H1 (cell line): ENCODE measurements around the gene PEPD.

Experiments used
- BRCA1 ChIP-seq: IDR thresholded peaks from 2 replicates; pipeline ENCODE4 v1.6.1; 2012; ENCODE audit warnings: low read depth, low read length, improper control_type of control experiment
- EP300 ChIP-seq, 2 experiments: IDR thresholded peaks; 1 replicate in 1 of 2; 2 replicates in 1 of 2; pipeline ENCODE4 v1.6.1; 2011 to 2012; ENCODE audit warnings: low read depth in 2 of 2, low read length in 2 of 2, mild to moderate bottlenecking in 2 of 2, borderline replicate concordance in 1 of 2, inconsistent platforms in 1 of 2, moderate library complexity in 1 of 2
- JUND ChIP-seq: IDR thresholded peaks from 2 replicates; pipeline ENCODE4 v1.6.1; 2011; ENCODE audit warnings: mild to moderate bottlenecking, improper control_type of control experiment, low read length
- POLR2A ChIP-seq, 2 experiments: IDR thresholded peaks; 1 replicate in 1 of 2; 2 replicates in 1 of 2; pipeline ENCODE4 v1.6.1; 2011; ENCODE audit warnings: low read depth in 2 of 2, low read length in 2 of 2, mild to moderate bottlenecking in 2 of 2; ENCODE audit errors: control extremely low read depth in 1 of 2
- RAD21 ChIP-seq, 2 experiments: IDR thresholded peaks in 1 of 2; conservative IDR thresholded peaks in 1 of 2; 2 replicates each; pipeline ENCODE4 v1.6.1; 2011; ENCODE audit warnings: low read depth in 2 of 2, low read length in 2 of 2, improper control_type of control experiment in 1 of 2, inconsistent platforms in 1 of 2, mild to moderate bottlenecking in 1 of 2, moderate library complexity in 1 of 2
- SIRT6 ChIP-seq: IDR thresholded peaks from one replicate; pipeline ENCODE4 v1.7.1; 2012; ENCODE audit warnings: low read length, inconsistent platforms
- SP1 ChIP-seq: IDR thresholded peaks from 2 replicates; pipeline ENCODE4 v1.6.1; 2011; ENCODE audit warnings: low read depth, low read length
- TAF7 ChIP-seq: optimal IDR thresholded peaks from 2 replicates; pipeline ENCODE3; 2011; ENCODE audit warnings: low read depth, mild to moderate bottlenecking, inconsistent platforms, low read length, moderate library complexity, borderline replicate concordance
- TBP ChIP-seq: IDR thresholded peaks from 2 replicates; pipeline ENCODE4 v1.6.1; 2011; ENCODE audit warnings: low read depth, low read length, improper control_type of control experiment
- TEAD4 ChIP-seq: IDR thresholded peaks from 2 replicates; pipeline ENCODE4 v1.6.1; 2012; ENCODE audit warnings: low read depth, low read length, inconsistent platforms, mixed read lengths
- YY1 ChIP-seq: IDR thresholded peaks from 2 replicates; pipeline ENCODE4 v1.6.1; 2011; ENCODE audit warnings: low read depth, mild to moderate bottlenecking, low read length
- ZNF274 ChIP-seq: IDR thresholded peaks from 2 replicates; pipeline ENCODE4 v1.7.0; 2012; ENCODE audit warnings: low read length, borderline replicate concordance; ENCODE audit errors: extremely low read depth
- TF ChIP-seq, protein P1 (sequence below), 3 experiments: IDR thresholded peaks; 1 replicate in 2 of 3; 2 replicates in 1 of 3; pipeline versions ENCODE4 v1.5.1 to v1.6.1; 2011; ENCODE audit warnings: low read length in 3 of 3, mild to moderate bottlenecking in 3 of 3, inconsistent platforms in 2 of 3, low read depth in 1 of 3, moderate library complexity in 1 of 3; ENCODE audit not compliant: insufficient read depth in 1 of 3; ENCODE audit errors: control extremely low read depth in 1 of 3

DNA sequence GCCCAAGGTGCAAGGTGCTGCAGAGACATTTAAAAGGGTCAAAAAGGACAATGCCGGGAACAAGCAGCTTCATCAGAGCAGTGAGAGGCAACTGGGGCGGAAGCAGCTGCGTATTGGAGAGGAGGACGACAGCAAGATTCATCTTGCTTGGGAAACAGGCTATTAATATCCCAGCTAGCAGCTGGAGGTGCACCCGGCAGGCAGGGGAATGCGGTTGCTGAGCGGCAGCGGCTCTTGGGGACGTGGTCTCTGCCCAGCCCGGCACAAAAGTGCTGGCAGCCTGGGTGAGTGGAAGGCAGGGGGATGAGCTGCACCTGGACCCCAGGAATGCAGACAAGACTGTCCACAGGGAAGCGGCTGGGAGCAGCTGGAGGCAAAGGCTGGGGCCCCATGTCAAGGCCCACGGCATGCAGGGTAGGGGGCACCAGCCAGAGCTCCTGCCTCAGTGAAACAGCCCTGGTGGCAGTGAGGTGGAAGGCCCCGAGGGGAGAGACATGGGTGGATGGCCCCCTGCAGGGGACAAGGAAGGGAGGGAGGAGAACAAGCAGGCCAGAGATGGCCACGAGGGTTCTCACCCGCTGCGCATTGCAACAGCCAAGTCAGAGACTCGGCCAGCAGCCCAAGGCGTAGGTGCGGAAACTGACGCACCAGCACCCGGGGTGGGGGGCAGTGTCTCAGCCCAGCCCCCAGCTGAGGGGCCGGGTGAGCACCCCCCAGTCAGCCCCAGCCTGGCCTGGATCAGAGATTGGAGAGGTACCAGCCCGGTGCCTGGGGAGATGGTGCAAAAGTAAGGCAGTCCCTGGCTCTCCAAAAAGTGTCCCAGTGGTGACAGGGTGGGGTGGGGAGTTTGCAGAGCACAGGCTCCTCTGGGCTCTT is 34.4 kb downstream of the PEPD start:
- TF ChIP-seq, protein P1, sequence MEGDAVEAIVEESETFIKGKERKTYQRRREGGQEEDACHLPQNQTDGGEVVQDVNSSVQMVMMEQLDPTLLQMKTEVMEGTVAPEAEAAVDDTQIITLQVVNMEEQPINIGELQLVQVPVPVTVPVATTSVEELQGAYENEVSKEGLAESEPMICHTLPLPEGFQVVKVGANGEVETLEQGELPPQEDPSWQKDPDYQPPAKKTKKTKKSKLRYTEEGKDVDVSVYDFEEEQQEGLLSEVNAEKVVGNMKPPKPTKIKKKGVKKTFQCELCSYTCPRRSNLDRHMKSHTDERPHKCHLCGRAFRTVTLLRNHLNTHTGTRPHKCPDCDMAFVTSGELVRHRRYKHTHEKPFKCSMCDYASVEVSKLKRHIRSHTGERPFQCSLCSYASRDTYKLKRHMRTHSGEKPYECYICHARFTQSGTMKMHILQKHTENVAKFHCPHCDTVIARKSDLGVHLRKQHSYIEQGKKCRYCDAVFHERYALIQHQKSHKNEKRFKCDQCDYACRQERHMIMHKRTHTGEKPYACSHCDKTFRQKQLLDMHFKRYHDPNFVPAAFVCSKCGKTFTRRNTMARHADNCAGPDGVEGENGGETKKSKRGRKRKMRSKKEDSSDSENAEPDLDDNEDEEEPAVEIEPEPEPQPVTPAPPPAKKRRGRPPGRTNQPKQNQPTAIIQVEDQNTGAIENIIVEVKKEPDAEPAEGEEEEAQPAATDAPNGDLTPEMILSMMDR (IDR thresholded peaks at IDR 0.05; ENCODE audit: control extremely low read depth in 1 of 3, insufficient read depth in 1 of 3, low read depth in 1 of 3, low read length in 3 of 3), result no peak
- no peak for TF ChIP-seq ZNF274
- no peak for TF ChIP-seq TAF7
- no peak for TF ChIP-seq POLR2A (IDR thresholded peaks at IDR 0.05; ENCODE audit: control extremely low read depth in 1 of 2, low read depth in 2 of 2, low read length in 2 of 2)
- no peak for TF ChIP-seq SP1
- TF ChIP-seq YY1, result no peak
- TF ChIP-seq EP300 (IDR thresholded peaks at IDR 0.05; ENCODE audit: borderline replicate concordance in 1 of 2, low read depth in 2 of 2, low read length in 2 of 2), result no peak
- no peak for TF ChIP-seq SIRT6
- TF ChIP-seq TBP, result no peak
- TF ChIP-seq JUND, result no peak
- no peak for TF ChIP-seq BRCA1
- no peak for TF ChIP-seq RAD21 (IDR thresholded peaks at IDR 0.05 in 1 of 2, conservative IDR thresholded peaks at IDR 0.05 in 1 of 2; ENCODE audit: low read depth in 2 of 2, low read length in 2 of 2)
- no peak for TF ChIP-seq TEAD4
